ENCODE results near the gene TRAK2.

DNA sequence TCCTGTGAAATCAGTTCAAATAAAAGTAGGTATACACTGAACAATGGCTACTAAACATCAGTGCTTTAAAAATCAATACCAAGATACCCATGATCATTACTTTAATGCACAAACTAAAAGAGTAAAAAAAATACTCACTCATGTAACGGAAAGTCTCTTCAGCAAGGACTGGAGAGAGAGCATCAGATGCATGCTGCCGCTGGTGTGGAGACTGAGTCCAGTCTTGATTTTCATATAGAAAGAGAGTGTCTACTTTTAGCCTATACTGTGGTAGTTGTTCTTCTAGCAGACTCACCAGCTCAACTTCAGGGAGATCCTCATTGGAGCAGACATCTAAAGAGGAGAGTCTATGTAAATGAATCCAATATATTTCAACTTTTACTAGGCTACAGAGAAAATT, 44.0 kb downstream of the TRAK2 start:
- TF ChIP-seq ARNT (IDR thresholded peaks at IDR 0.05), result no peak
- TF ChIP-seq NFRKB (IDR thresholded peaks at IDR 0.05), result no peak
- TF ChIP-seq SP1 (IDR thresholded peaks at IDR 0.05), result no peak
- no peak for TF ChIP-seq FOXM1 (IDR thresholded peaks at IDR 0.05; ENCODE audit: borderline replicate concordance)
- TF ChIP-seq BHLHE40 (IDR thresholded peaks at IDR 0.05; ENCODE audit: borderline replicate concordance), result no peak
- no peak for TF ChIP-seq L3MBTL2 (conservative IDR thresholded peaks at IDR 0.05)
- TF ChIP-seq LEF1 (IDR thresholded peaks at IDR 0.05; ENCODE audit: borderline replicate concordance), result no peak
- TF ChIP-seq FOXK2 (IDR thresholded peaks at IDR 0.05), result no peak

All from HEK293T (cell line).